Measurements from ENCODE around the gene RIPPLY3.
A peak's percentile ranks its signal among the peaks of the same experiment; 100 is the strongest.
"Not testable (repeated sequence)": the region's sequence is repeated elsewhere in the genome, so short reads cannot be mapped to it uniquely, and the experiment has no call there.

Gene RIPPLY3

GRCh38 chr21:36981049-36981391 is 25.5 kb upstream of the RIPPLY3 start:
- no peak for DNase-seq (ENCODE audit: low read depth)

DNA sequence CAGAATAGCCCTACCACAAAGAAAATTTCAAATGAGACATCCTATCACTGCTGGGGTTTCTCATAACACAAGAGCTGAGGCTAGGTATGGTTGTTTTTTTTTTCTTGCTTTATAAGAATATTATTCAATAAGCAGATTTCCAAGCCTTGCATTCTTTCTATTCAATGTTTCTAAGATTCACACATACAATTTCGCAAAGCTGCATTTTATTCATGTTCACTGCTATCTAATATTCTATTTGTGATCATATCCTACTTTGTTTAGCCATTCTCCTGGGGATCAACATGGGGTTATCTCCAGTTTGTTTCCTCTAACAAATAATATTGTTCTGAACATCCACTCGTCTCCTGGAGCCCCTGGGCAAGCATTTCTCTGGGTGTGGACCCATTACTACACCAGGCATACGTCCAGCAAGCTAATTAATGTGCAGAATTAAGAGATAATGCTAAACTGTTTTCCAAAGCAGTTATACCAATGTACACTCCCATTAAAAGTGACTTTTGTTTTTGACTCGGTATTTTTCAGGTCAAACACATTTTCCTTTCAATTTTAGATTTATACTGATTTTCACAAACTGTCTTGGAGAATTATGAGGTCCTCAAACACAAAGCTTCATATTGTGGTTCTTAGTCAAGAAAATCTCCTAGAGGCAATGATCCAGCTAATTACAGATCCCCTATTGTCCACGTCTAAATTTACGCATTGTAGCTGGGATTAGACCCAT is 24.4 kb upstream of the RIPPLY3 start:
- no peak for DNase-seq (ENCODE audit: low read depth)

GRCh38 chr21:36985751-36986594 is 20.5 kb upstream of the RIPPLY3 start:
- no peak for DNase-seq (ENCODE audit: low read depth)

DNA sequence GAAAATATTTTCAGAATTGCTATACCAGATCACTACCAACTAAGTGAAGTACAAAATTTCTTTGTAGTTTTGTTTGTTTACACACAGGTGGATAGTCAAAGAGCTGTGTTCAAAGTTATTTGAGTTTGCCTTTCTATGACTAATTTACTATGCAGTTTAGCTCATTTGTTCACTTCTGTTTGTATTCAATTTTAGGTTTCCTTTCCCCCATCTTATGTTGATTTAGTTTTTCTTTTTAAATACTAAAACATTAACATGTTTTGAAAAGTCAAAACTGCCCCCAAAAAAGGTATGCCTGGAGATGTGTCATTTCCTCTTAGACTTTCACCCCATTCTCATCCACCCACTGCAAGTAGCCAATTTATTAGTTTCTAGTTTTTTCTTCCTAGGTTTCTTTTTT is 18.7 kb upstream of the RIPPLY3 start:
- no peak for DNase-seq (ENCODE audit: low read depth)

DNA sequence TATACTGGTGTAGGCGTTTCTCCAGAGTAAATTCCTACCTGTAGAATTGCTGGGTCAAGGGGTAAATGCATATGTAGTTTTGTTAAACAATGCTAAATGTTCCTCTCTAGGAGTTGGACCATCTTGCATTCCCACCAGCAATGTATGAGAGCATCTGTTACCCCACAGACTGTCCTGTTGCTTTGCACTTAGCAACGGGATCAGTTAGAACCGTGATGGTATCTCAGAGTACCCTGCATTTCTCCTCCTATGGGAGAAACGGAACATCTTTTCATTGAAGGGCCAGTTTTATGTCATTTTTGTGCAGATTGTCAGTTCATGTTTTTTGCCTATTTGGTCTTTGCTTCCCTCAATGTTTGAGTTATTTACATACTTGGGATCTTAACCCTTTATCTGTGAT is 18.0 kb upstream of the RIPPLY3 start:
- no peak for DNase-seq (ENCODE audit: low read depth)

- DNase-seq (ENCODE audit: low read depth), result not testable (repeated sequence)
Measured at GRCh38 chr21:36989199-36989698, 17.3 kb upstream of the RIPPLY3 start.

DNA sequence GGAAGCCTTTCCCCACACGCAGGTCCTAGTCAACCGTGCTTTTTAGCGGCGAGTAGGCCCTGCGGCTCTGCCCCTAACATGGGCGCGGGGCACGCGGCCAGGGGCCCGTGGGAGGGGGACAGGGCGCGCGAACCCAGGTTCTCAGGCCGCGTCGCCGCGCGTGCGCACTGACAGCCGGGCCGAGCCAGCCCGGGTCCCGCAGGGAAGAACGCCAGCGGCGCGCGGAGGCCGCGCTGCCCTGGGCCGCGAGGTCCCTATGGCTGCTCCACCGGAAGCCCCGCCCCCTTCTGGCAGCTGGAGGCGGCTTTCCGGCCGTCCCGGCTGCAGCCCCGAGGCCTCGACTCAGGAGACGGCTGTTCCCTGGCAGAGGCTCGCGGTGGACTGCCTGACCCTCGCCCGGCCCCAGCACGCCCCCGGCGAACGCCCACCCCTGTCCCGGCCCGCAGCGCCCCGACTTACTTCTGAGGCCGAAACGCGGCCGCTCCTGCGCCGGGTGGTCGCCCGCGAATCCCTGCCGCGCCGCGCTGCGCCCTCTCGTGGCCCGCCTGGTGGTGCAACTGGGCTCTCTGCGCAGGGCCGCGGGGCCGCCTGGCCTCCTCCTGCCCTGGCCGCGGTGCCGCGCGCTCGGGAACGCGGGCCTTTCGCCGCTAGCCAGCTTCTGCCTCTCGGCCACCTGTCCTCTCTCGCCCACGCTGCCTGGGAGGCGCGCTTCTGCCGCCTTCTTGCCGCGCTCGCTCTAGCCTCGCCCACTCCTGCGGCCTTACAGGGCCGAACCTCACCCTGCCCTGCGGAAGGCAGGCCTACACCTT is 16.6 kb upstream of the RIPPLY3 start:
- peak; percentile 58 for DNase-seq (ENCODE audit: low read depth)

DNA sequence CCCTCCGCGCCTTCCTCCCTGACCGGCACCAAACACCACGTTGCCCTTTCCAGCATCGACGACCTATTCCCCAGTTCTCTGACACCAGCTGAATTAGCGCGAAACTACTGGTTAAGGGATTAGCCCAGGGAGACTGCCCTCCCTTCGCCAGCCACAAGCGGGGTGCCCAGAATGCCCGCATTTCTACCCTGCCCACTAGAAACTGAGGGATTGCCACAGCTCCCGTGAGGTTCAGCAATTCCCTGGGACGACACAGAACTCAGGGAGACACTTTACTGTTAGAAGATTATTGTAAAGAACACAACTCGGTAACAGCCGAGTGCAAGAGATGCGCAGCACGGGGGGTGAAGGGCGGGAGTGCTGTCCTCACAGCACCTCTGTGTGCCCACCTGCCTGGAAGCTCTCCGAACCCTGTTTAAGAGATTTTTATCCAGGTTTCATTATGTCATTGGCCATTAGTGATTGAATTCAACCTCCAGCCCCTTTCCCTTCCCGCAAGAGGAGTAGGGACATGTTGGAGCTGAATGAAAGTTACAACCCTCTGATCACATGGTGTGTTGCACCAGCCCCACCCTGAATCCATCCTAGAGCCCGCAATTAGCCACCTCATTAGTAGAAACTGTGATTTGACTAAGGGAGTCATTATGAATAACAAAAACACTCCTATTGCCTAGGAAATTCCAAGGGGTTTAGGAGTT is 15.8 kb upstream of the RIPPLY3 start:
- no peak for DNase-seq (ENCODE audit: low read depth)

GRCh38 chr21:36992671-36993070 is 13.8 kb upstream of the RIPPLY3 start:
- DNase-seq (ENCODE audit: low read depth), result no peak

DNA sequence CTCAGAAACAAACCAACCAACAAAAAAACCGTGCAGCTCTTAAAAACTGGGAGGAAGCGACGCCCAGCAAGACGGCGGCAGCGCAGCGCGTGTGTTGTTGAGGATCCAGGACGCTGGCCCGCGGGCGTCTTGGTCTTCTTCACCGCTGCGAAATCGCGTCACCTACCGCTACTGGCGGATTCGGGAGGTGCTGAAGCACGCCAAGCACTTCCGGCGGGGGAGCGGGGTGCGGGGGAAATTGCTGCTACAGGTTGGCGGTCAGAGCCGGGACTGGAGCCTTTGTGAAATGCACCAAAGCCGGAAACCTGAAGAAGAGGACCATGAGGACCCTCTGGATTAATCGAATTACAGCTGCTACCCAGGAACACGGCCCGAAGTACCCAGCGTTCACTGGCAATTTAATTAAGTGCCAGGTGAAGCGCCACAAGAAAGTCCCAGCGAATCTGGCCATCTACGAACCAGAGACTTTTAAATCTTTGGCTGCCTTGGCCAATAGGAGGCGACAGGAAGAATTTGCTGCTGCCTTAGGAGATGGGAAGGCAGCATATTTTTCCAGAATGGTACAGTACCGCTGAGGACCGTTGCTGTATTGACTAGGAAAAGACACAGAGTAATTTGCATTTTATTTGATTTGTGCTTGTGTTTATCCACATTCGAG is 11.9 kb upstream of the RIPPLY3 start:
- no peak for DNase-seq (ENCODE audit: low read depth)

- DNase-seq (ENCODE audit: low read depth), result not testable (repeated sequence)
Measured at GRCh38 chr21:36995285-36995684, 11.2 kb upstream of the RIPPLY3 start.

- DNase-seq (ENCODE audit: low read depth), result no peak
Measured at GRCh38 chr21:36999131-36999898, 7.2 kb upstream of the RIPPLY3 start.

- no peak for DNase-seq (ENCODE audit: low read depth)
Measured at GRCh38 chr21:37000381-37000780, 6.1 kb upstream of the RIPPLY3 start.

DNA sequence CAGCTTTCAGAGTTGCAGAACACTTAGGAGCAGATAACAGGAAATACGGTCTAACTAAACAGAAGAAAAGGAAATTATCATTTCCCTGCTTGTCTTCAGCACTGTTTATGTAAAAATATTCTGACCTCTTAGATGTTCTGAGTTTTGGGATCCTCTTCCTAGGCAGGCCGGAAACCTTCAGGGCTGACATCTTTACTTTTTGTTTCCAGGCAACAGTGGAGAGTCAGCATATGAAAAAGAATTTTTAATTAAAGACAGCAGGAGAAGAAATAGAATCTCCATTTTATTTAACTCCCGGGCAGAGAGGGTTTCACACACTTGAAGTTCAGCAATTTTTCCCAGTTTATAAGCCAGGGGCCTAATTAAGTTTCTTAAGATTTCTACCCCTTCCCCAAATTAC is 5.1 kb upstream of the RIPPLY3 start:
- DNase-seq (ENCODE audit: low read depth), result no peak

GRCh38 chr21:37002851-37003250 is 3.7 kb upstream of the RIPPLY3 start:
- DNase-seq (ENCODE audit: low read depth), result not testable (repeated sequence)

DNA sequence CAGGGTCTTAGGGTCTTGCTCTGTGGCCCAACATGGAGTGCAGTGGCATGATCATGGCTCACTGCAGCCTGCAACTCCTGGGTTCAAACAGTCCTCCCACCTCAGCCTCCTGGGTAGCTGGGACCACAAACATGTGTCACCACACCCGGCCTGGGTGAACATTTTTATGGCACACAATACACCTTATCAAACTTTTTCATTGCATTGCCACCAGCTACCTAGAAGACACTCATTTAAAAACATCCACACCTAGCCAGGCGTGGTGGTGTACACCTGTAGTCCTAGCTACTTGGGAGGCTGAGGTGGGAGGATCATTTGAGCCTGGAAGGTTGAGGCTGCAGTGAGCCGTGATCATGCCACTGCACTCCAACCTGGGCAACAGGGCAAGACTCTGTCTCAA is 2.6 kb upstream of the RIPPLY3 start:
- not testable (repeated sequence) for DNase-seq (ENCODE audit: low read depth)

GRCh38 chr21:37005548-37006485 is 685 bp upstream of the RIPPLY3 start:
- DNase-seq (ENCODE audit: low read depth), result no peak

GRCh38 chr21:37008724-37009123 is 2.2 kb downstream of the RIPPLY3 start:
- no peak for DNase-seq (ENCODE audit: low read depth)

- DNase-seq (ENCODE audit: low read depth), result peak; percentile 64
Measured at GRCh38 chr21:37009740-37010341, 3.3 kb downstream of the RIPPLY3 start.
